HepG2 (cell line): ENCODE measurements around the gene PBX1. TPM values are rescaled to one million over a fixed set of nuclear protein-coding genes. Genes with fewer than 3 reads are reported as not detected.

Source experiments
- ATAC-seq: fragments of 200-7000 bp; cut with Tn5 transposase; 3 replicates; pipeline ENCODE4 v1.9.1; 2020; ENCODE audit warnings: mild to moderate bottlenecking, moderate library complexity
- BruUV-seq: library from RNA; stranded (reverse); fragments of 400-500 nt; replicated peaks from 2 replicates; lab custom pipeline; 2021; lab: Mats Ljungman, UMichigan
- CTCF ChIA-PET: fragments of 300-600 bp; formaldehyde crosslinking; extraction: SDS; loops from one replicate; lab custom pipeline; 2021; ENCODE audit warnings: low total read pairs, inconsistent platforms, low intra/inter-chr PET ratio; lab: Yijun Ruan, JAX
- POLR2A ChIA-PET: fragments of 350-600 bp; sonication (Branson Sonifier 250); formaldehyde crosslinking; loops from one replicate; lab custom pipeline; 2020; ENCODE audit warnings: antibody characterized with exemption, inconsistent platforms; lab: Yijun Ruan, JAX
- DNase-seq: peaks from one replicate; pipeline ENCODE4 v3.0.0-alpha.2; 2015; ENCODE audit warnings: low spot score
- FAIRE-seq: peaks from 3 replicates; lab custom pipeline; 2011; peaks lifted over from hg19 to GRCh38; lab: Jason Lieb, UNC
- H2AFZ ChIP-seq: one replicate; pipeline ENCODE4 v1.6.1; 2011; ENCODE audit warnings: low read length, inconsistent platforms
- H3K27ac ChIP-seq: fragments of 300-600 bp; 3 replicates; pipeline ENCODE4 v1.8.0; 2011; ENCODE audit warnings: mixed run types, mild to moderate bottlenecking, mixed read lengths, low read length, inconsistent platforms; ENCODE audit not compliant: insufficient read depth; ENCODE audit errors: extremely low read length
- H3K27me3 ChIP-seq, 2 experiments: fragments of 200-600 bp in 1 of 2; 2 replicates in 1 of 2; 3 replicates in 1 of 2; pipeline versions ENCODE4 v1.6.0 to v1.8.0; 2011; ENCODE audit warnings: low read length in 2 of 2, mild to moderate bottlenecking in 2 of 2, moderate library complexity in 2 of 2, inconsistent platforms in 1 of 2; ENCODE audit not compliant: insufficient read depth in 2 of 2, control insufficient read depth in 1 of 2
- H3K36me3 ChIP-seq, 2 experiments: fragments of 200-600 bp in 1 of 2; replicated peaks in 1 of 2; 2 replicates in 1 of 2; 3 replicates in 1 of 2; pipeline versions ENCODE4 v1.5.1 to v1.8.0; 2011; ENCODE audit warnings: low read length in 2 of 2, inconsistent platforms in 1 of 2; ENCODE audit not compliant: insufficient read depth in 2 of 2, control insufficient read depth in 1 of 2
- H3K4me1 ChIP-seq: 2 replicates; pipeline ENCODE4 v1.5.1; 2012; ENCODE audit warnings: low read length, inconsistent platforms; ENCODE audit not compliant: insufficient read depth
- H3K4me2 ChIP-seq: 2 replicates; pipeline ENCODE4 v1.6.0; 2011; ENCODE audit warnings: low read depth, low read length, inconsistent platforms
- H3K4me3 ChIP-seq, 3 experiments: fragments of 200-600 bp in 1 of 3; sonication (generic), shearing (Covaris generic) in 1 of 3; replicated peaks in 1 of 3; 2 replicates each; pipeline ENCODE4 v1.5.1; 2011 to 2016; ENCODE audit warnings: low read length in 3 of 3, inconsistent platforms in 2 of 3, low read depth in 2 of 3, mild to moderate bottlenecking in 2 of 3, control low read depth in 1 of 3, mixed read lengths in 1 of 3; ENCODE audit not compliant: insufficient read depth in 1 of 3
- H3K79me2 ChIP-seq: one replicate; pipeline ENCODE4 v1.6.1; 2011; ENCODE audit warnings: low read length, inconsistent platforms; ENCODE audit not compliant: insufficient read depth
- H3K9ac ChIP-seq: 2 replicates; pipeline ENCODE4 v1.6.0; 2011; ENCODE audit warnings: mild to moderate bottlenecking, low read depth, low read length, inconsistent platforms; ENCODE audit not compliant: insufficient read depth
- H3K9me3 ChIP-seq: 2 replicates; pipeline ENCODE4 v1.5.1; 2012; ENCODE audit warnings: mild to moderate bottlenecking, low read length
- H4K20me1 ChIP-seq: 2 replicates; pipeline ENCODE4 v1.6.0; 2011; ENCODE audit warnings: inconsistent platforms, mild to moderate bottlenecking, low read length, moderate library complexity; ENCODE audit not compliant: insufficient read depth
- DMAP1 ChIP-seq: IDR thresholded peaks from 2 replicates; pipeline ENCODE4 v1.6.1; 2016
- GMEB2 ChIP-seq: IDR thresholded peaks from 2 replicates; pipeline ENCODE4 v1.6.1; 2016; ENCODE audit warnings: missing biosample characterization, missing genetic modification reagents, low read depth
- HDAC2 ChIP-seq: sonication (generic); formaldehyde crosslinking; IDR thresholded peaks from 2 replicates; pipeline ENCODE4 v1.4.0; 2020; ENCODE audit warnings: missing genetic modification reagents
- TBP ChIP-seq: sonication (generic); formaldehyde crosslinking; IDR thresholded peaks from 2 replicates; pipeline ENCODE4 v1.5.0; 2020; ENCODE audit warnings: missing genetic modification reagents
- TFDP2 ChIP-seq: sonication (generic); formaldehyde crosslinking; IDR thresholded peaks from 2 replicates; pipeline ENCODE4 v1.4.0; 2020; ENCODE audit warnings: missing genetic modification reagents
- WGBS: methylation state at CpG from one replicate; pipeline ENCODE4 v1.1.6; 2017; ENCODE audit warnings: low lambda C conversion rate; 5-methylcytosine and 5-hydroxymethylcytosine counted together
- in situ Hi-C: cut with HindIII; loops from 2 replicates; pipeline ENCODE4 v1.10.0; 2017; ENCODE audit warnings: low pct_unique_long_range_greater_than_20kb; ENCODE audit not compliant: extremely low pct_ligation_motif_present
- intact Hi-C: fragments of 100-400 bp; cut with micrococcal nuclease; formaldehyde crosslinking; loops from one replicate; pipeline ENCODE4 v1.10.0; 2022; ENCODE audit not compliant: unreplicated experiment
- polyA plus RNA-seq, 8 experiments: library from polyadenylated mRNA; depleted of rRNA in 3 of 8; stranded (reverse) in 7 of 8; unstranded in 1 of 8; fragments of >200 nt; fragmentation: Illumina TruSeq in 4 of 8; extraction: Trizol in 4 of 8; gene quantifications; 2 replicates each; pipeline versions ENCODE4 v1.2.1 to v1.2.3, GENCODE V29; 2011 to 2016; ENCODE audit warnings: low read depth in 4 of 8, missing spikeins in 1 of 8, mixed read lengths in 1 of 8; ENCODE audit not compliant: insufficient read depth in 1 of 8
- total RNA-seq, 5 experiments: library from RNA; depleted of rRNA; stranded (reverse); fragments of >200 nt; fragmentation: Illumina TruSeq; extraction: Trizol; gene quantifications; 2 replicates each; pipeline ENCODE4 v1.2.3, GENCODE V29; 2016; ENCODE audit warnings: low read depth in 1 of 5
- TF ChIP-seq, protein P1 (sequence below): sonication (generic); formaldehyde crosslinking; IDR thresholded peaks from 2 replicates; pipeline ENCODE4 v1.5.0; 2020; ENCODE audit warnings: missing genetic modification reagents
- TF ChIP-seq, protein P2 (sequence below): sonication (generic); formaldehyde crosslinking; IDR thresholded peaks from 2 replicates; pipeline ENCODE4 v1.5.1; 2020; ENCODE audit warnings: missing genetic modification reagents, mild to moderate bottlenecking, borderline replicate concordance

Gene PBX1
- total and polyA plus RNA-seq, 2 of the 13 experiments (the other 11 are each of a cell fraction or from before 2014, with no cell fraction given), result 0.24 TPM; not detected in 1

DNA sequence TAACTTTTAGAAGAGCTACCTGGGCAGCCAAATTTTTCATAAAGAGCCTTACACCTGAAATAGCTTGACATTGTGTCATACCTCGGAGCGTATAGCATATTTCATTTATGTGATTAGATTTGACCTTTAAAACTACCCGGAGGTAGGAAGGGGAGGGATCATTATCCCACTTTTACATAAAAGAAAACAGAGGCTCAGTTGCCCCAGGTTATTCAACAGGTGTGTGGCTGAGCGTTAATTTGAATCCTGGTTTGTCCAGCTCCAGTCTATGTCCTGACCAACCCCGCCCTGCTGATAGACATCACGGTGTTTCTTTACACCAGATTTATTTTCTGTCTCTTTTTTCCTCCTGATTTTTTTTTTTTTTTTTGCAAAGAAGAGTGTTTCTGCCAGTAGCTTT is 39.7 kb downstream of the PBX1 start (continued):
- TF ChIP-seq, protein P1, sequence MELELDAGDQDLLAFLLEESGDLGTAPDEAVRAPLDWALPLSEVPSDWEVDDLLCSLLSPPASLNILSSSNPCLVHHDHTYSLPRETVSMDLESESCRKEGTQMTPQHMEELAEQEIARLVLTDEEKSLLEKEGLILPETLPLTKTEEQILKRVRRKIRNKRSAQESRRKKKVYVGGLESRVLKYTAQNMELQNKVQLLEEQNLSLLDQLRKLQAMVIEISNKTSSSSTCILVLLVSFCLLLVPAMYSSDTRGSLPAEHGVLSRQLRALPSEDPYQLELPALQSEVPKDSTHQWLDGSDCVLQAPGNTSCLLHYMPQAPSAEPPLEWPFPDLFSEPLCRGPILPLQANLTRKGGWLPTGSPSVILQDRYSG, result no peak
- TF ChIP-seq HDAC2 (CRISPR knock-in tag), result no peak
- TF ChIP-seq DMAP1 (CRISPR knock-in tag), result no peak

GRCh38 chr1:164599272-164599671 is 40.3 kb downstream of the PBX1 start:
- BruUV-seq, result no TSS peak
- no peaks in the 10 kb centered on the region for H3K36me3 ChIP-seq
- H3K9me3 ChIP-seq, result no peaks in the 10 kb centered on the region
- ChIA-PET POLR2A (interaction anchor here (0.6 kb wide), 1 partner anchor 929 kb away, joined by 3 read pairs; no protein-coding TSS in a partner anchor), CTCF (no interaction called here)
- no peaks in the 10 kb centered on the region for H3K4me1 ChIP-seq
- H3K4me3 ChIP-seq, result no peak overlapping the region
- no peaks in the 10 kb centered on the region; a peak in 1 of 5 replicates for H3K27me3 ChIP-seq
- intact Hi-C loops (no loop called here), in situ Hi-C loops (no loop called here)
- no peaks in the 10 kb centered on the region for H3K79me2 ChIP-seq
- H2AFZ ChIP-seq, result no peak overlapping the region
- no peak overlapping the region for H3K9ac ChIP-seq
- no peak overlapping the region for H3K4me2 ChIP-seq
- DNase-seq (no peak), FAIRE-seq (no peak), ATAC-seq (no peak)
- no peaks in the 10 kb centered on the region for H4K20me1 ChIP-seq
- H3K27ac ChIP-seq, result no peak overlapping the region
- 36% methylated on average over 5 of the region's 5 CpGs for WGBS
- TF ChIP-seq TBP (CRISPR knock-in tag) (no peak), TFDP2 (no peak), GMEB2 (CRISPR knock-in tag) (no peak)
- TF ChIP-seq, protein P2, sequence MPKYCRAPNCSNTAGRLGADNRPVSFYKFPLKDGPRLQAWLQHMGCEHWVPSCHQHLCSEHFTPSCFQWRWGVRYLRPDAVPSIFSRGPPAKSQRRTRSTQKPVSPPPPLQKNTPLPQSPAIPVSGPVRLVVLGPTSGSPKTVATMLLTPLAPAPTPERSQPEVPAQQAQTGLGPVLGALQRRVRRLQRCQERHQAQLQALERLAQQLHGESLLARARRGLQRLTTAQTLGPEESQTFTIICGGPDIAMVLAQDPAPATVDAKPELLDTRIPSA, result no peak
